Astrocyte (in vitro differentiated cells and primary cell): ENCODE data around the gene C10orf90. TPM values are rescaled to one million over a fixed set of nuclear protein-coding genes. Genes with fewer than 3 reads are reported as not detected.
A peak's percentile ranks its signal among the peaks of the same experiment; 100 is the strongest.

ENCODE experiments used
- DNase-seq: peaks from one replicate; pipeline ENCODE4 v3.0.0-alpha.2; 2010; ENCODE audit warnings: low read depth
- FAIRE-seq: peaks from 2 replicates; lab custom pipeline; 2011; peaks lifted over from hg19 to GRCh38; lab: Jason Lieb, UNC
- H2AFZ ChIP-seq: 2 replicates; pipeline ENCODE4 v1.6.0; 2012; ENCODE audit warnings: low read depth, low read length, inconsistent platforms
- H3K27ac ChIP-seq: 2 replicates; pipeline ENCODE4 v1.5.1; 2011; ENCODE audit warnings: low read depth, low read length, inconsistent platforms
- H3K27me3 ChIP-seq: 2 replicates; pipeline ENCODE4 v1.6.0; 2011; ENCODE audit warnings: low read length, inconsistent platforms; ENCODE audit not compliant: insufficient read depth
- H3K36me3 ChIP-seq: 2 replicates; pipeline ENCODE4 v1.5.1; 2011; ENCODE audit warnings: low read length, inconsistent platforms; ENCODE audit not compliant: insufficient read depth
- H3K4me1 ChIP-seq: 2 replicates; pipeline ENCODE4 v1.5.1; 2011; ENCODE audit warnings: low read length, inconsistent platforms; ENCODE audit not compliant: insufficient read depth
- H3K4me2 ChIP-seq: 2 replicates; pipeline ENCODE4 v1.6.0; 2012; ENCODE audit warnings: low read length, inconsistent platforms
- H3K4me3 ChIP-seq: 2 replicates; pipeline ENCODE4 v1.5.1; 2011; ENCODE audit warnings: low read depth, mild to moderate bottlenecking, low read length, inconsistent platforms; ENCODE audit not compliant: insufficient read depth
- H3K79me2 ChIP-seq: 2 replicates; pipeline ENCODE4 v1.6.0; 2012; ENCODE audit warnings: mild to moderate bottlenecking, low read length, inconsistent platforms; ENCODE audit not compliant: insufficient read depth
- H3K9ac ChIP-seq: 2 replicates; pipeline ENCODE4 v1.6.0; 2012; ENCODE audit warnings: mild to moderate bottlenecking, low read length, inconsistent platforms
- H3K9me3 ChIP-seq: 2 replicates; pipeline ENCODE4 v1.5.1; 2012; ENCODE audit warnings: low read depth, mild to moderate bottlenecking, low read length, inconsistent platforms; ENCODE audit not compliant: insufficient read depth
- H4K20me1 ChIP-seq: 2 replicates; pipeline ENCODE4 v1.6.0; 2012; ENCODE audit warnings: low read length, inconsistent platforms; ENCODE audit not compliant: insufficient read depth
- H3K27ac Mint-ChIP-seq: one replicate; pipeline ENCODE4 v1.8.0; 2021; ENCODE audit warnings: mild to moderate bottlenecking, mixed read lengths; ENCODE audit not compliant: unreplicated experiment
- H3K27me3 Mint-ChIP-seq: one replicate; pipeline ENCODE4 v1.8.0; 2021; ENCODE audit warnings: low read depth, mixed read lengths; ENCODE audit not compliant: unreplicated experiment
- H3K36me3 Mint-ChIP-seq: one replicate; pipeline ENCODE4 v1.8.0; 2021; ENCODE audit warnings: low read depth, mixed read lengths; ENCODE audit not compliant: unreplicated experiment
- H3K4me1 Mint-ChIP-seq: one replicate; pipeline ENCODE4 v1.8.0; 2021; ENCODE audit warnings: low read depth, mixed read lengths; ENCODE audit not compliant: unreplicated experiment
- H3K4me3 Mint-ChIP-seq: one replicate; pipeline ENCODE4 v1.8.0; 2021; ENCODE audit warnings: mild to moderate bottlenecking, moderate library complexity, mixed read lengths; ENCODE audit not compliant: unreplicated experiment
- H3K9me3 Mint-ChIP-seq: one replicate; pipeline ENCODE4 v1.8.0; 2021; ENCODE audit warnings: mild to moderate bottlenecking, mixed read lengths; ENCODE audit not compliant: unreplicated experiment
- CTCF ChIP-seq: IDR thresholded peaks from 2 replicates; pipeline ENCODE4 v1.5.1; 2011; ENCODE audit warnings: low read depth, mild to moderate bottlenecking, inconsistent platforms, low read length, moderate library complexity; ENCODE audit not compliant: insufficient read depth
- EZH2 ChIP-seq: IDR thresholded peaks from 2 replicates; pipeline ENCODE4 v1.6.1; 2012; ENCODE audit warnings: mild to moderate bottlenecking, low read length, inconsistent platforms; ENCODE audit not compliant: insufficient read depth
- total RNA-seq: library from RNA; stranded (reverse); gene quantifications from 2 replicates; pipeline ENCODE4 v1.2.1, GENCODE V29; 2021

C10orf90 gene
- total RNA-seq, 1 donor from 2014 or later: not detected

GRCh38 chr10:126663328-126663727 lies 7.2 kb downstream of the C10orf90 start:
- DNase-seq (peak; percentile 98), FAIRE-seq (peak; percentile 76)
- H3K27me3 Mint-ChIP-seq: no peaks in the 10 kb centered on the region
- no peaks in the 10 kb centered on the region for H3K36me3 Mint-ChIP-seq
- Histone ChIP-seq H3K4me1 (peaks cover 27% of the 10 kb centered on the region), H3K79me2 (no peaks in the 10 kb centered on the region), H3K27ac (peak overlapping the region; percentile 96), H4K20me1 (no peaks in the 10 kb centered on the region), H3K4me2 (peak overlapping the region; percentile 77), H3K9me3 (no peaks in the 10 kb centered on the region), H3K4me3 (peak overlapping the region; percentile 37), H3K9ac (peak overlapping the region; percentile 87), H3K27me3 (peaks cover 3% of the 10 kb centered on the region), H3K36me3 (no peaks in the 10 kb centered on the region), H2AFZ (peak overlapping the region; percentile 19)
- H3K9me3 Mint-ChIP-seq: no peaks in the 10 kb centered on the region
- H3K27ac Mint-ChIP-seq: peak overlapping the region; percentile 95
- TF ChIP-seq CTCF (no peak), EZH2 (no peak)
- H3K4me3 Mint-ChIP-seq: no peak overlapping the region
- peaks cover 28% of the 10 kb centered on the region for H3K4me1 Mint-ChIP-seq

GRCh38 chr10:126661841-126662515 lies 8.5 kb downstream of the C10orf90 start:
- DNase-seq (peak; percentile 95), FAIRE-seq (no peak)
- H2AFZ ChIP-seq: no peak overlapping the region
- H3K36me3 Mint-ChIP-seq: no peaks in the 10 kb centered on the region
- H3K9me3 ChIP-seq: no peaks in the 10 kb centered on the region
- H3K9ac ChIP-seq: peak overlapping the region; percentile 87
- no peaks in the 10 kb centered on the region for H3K27me3 Mint-ChIP-seq
- no peak overlapping the region for H3K4me3 Mint-ChIP-seq
- H3K4me1 Mint-ChIP-seq: peaks cover 28% of the 10 kb centered on the region
- H4K20me1 ChIP-seq: no peaks in the 10 kb centered on the region
- peaks cover 27% of the 10 kb centered on the region for H3K4me1 ChIP-seq
- H3K36me3 ChIP-seq: no peaks in the 10 kb centered on the region
- peak overlapping the region; percentile 97 for H3K27ac Mint-ChIP-seq
- no peak for TF ChIP-seq EZH2
- no peak for TF ChIP-seq CTCF
- no peak overlapping the region for H3K4me3 ChIP-seq
- peak overlapping the region; percentile 77 for H3K4me2 ChIP-seq
- no peaks in the 10 kb centered on the region for H3K9me3 Mint-ChIP-seq
- H3K79me2 ChIP-seq: no peaks in the 10 kb centered on the region
- H3K27me3 ChIP-seq: no peaks in the 10 kb centered on the region
- peak overlapping the region; percentile 96 for H3K27ac ChIP-seq

- peak overlapping the region; percentile 96 for H3K27ac ChIP-seq
- no peaks in the 10 kb centered on the region for H3K79me2 ChIP-seq
- H3K36me3 ChIP-seq: no peaks in the 10 kb centered on the region
- FAIRE-seq: no peak
- Mint-ChIP-seq H3K4me3 (no peak overlapping the region), H3K27me3 (no peaks in the 10 kb centered on the region), H3K36me3 (no peaks in the 10 kb centered on the region), H3K4me1 (peaks cover 28% of the 10 kb centered on the region), H3K27ac (peak overlapping the region; percentile 38), H3K9me3 (no peaks in the 10 kb centered on the region)
- H3K9ac ChIP-seq: peak overlapping the region; percentile 24
- H3K27me3 ChIP-seq: no peaks in the 10 kb centered on the region
- no peak overlapping the region for H3K4me3 ChIP-seq
- H3K9me3 ChIP-seq: no peaks in the 10 kb centered on the region
- TF ChIP-seq CTCF (no peak), EZH2 (no peak)
- H2AFZ ChIP-seq: no peak overlapping the region
- no peak overlapping the region for H3K4me2 ChIP-seq
- no peaks in the 10 kb centered on the region for H4K20me1 ChIP-seq
- DNase-seq: no peak
- peaks cover 27% of the 10 kb centered on the region for H3K4me1 ChIP-seq
Measured at GRCh38 chr10:126661356-126661755, 9.1 kb downstream of the C10orf90 start.
